Tibial nerve (tissue), 4 donors: ENCODE measurements around the gene C6orf52.

Experiments
- CTCF ChIP-seq, 5 experiments: fragments of 200-600 bp in 3 of 5; fragments of 450-650 bp in 2 of 5; sonication (generic) in 3 of 5; IDR thresholded peaks; one replicate each; pipeline ENCODE4 v1.5.1; 2016 to 2019; ENCODE audit warnings: antibody characterized with exemption in 5 of 5, mild to moderate bottlenecking in 3 of 5, moderate library complexity in 2 of 5
- EP300 ChIP-seq, 2 donors: sonication (generic); formaldehyde crosslinking; IDR thresholded peaks; one replicate each; pipeline ENCODE4 v1.6.1; 2017; ENCODE audit warnings: antibody characterized with exemption in 2 of 2, mild to moderate bottlenecking in 1 of 2
- POLR2A ChIP-seq, 2 donors: fragments of 450-650 bp; IDR thresholded peaks; one replicate each; pipeline ENCODE4 v1.6.1; 2017; ENCODE audit warnings: antibody characterized with exemption in 2 of 2, mild to moderate bottlenecking in 2 of 2, moderate library complexity in 2 of 2

- TF ChIP-seq CTCF (IDR thresholded peaks at IDR 0.05): no peak
- TF ChIP-seq POLR2A (IDR thresholded peaks at IDR 0.05): no peak
- no peak for TF ChIP-seq EP300 (IDR thresholded peaks at IDR 0.05)
Measured at GRCh38 chr6:10721850-10722569, 27.6 kb upstream of the C6orf52 start.
